Measurements from ENCODE around the gene TMEM192.

- TF ChIP-seq EZH2 (IDR thresholded peaks at IDR 0.05) (no peak), CTCF (IDR thresholded peaks at IDR 0.05) (no peak), EZH2phosphoT487 (IDR thresholded peaks at IDR 0.05) (no peak)
Observed at GRCh38 chr4:165052627-165053026, 60.0 kb downstream of the TMEM192 start.

Data from neural progenitor cell (in vitro differentiated cells).